NCI-H2196 treated with DMSO at 0.1 percent for 48 hours (cell line): ENCODE measurements around the gene CYB5B.
"Not testable (repeated sequence)": the region's sequence is repeated elsewhere in the genome, so short reads cannot be mapped to it uniquely, and the experiment has no call there.

Experiments
- DNase-seq: peaks from one replicate; lab custom pipeline; 2025; ENCODE audit not compliant: unreplicated experiment; lab: John Stamatoyannopoulos, UW

CYB5B gene

GRCh38 chr16:69408475-69408874, 15.9 kb upstream of the CYB5B start:
- DNase-seq = no peak

- DNase-seq = no peak
Measured at GRCh38 chr16:69410219-69410990, 14.0 kb upstream of the CYB5B start.

- DNase-seq = no peak
Measured at GRCh38 chr16:69411064-69411985, 13.1 kb upstream of the CYB5B start.

DNA sequence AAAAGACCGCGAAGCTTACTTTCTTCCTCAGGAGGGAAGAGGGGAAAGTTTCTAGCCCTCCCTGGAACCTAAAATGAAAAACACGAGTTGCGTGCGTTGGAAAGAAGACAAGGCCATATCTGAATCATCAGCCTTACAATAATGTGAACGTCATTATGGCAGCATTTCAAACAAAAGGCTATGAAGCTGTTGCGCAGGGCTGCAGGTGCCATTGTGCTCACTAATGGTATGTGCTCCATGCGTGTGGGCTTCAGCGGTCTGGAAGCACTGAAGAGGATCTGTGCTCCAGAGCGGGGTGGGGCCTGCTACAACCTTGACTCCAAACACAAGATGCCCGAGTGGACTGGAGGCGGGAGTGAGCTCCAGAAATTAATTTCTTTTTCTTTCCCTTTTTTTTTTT, 12.1 kb upstream of the CYB5B start:
- DNase-seq = no peak

GRCh38 chr16:69413045-69413664, 11.3 kb upstream of the CYB5B start:
- no peak for DNase-seq

- no peak for DNase-seq
Measured at GRCh38 chr16:69417520-69418199, 6.8 kb upstream of the CYB5B start.

DNA sequence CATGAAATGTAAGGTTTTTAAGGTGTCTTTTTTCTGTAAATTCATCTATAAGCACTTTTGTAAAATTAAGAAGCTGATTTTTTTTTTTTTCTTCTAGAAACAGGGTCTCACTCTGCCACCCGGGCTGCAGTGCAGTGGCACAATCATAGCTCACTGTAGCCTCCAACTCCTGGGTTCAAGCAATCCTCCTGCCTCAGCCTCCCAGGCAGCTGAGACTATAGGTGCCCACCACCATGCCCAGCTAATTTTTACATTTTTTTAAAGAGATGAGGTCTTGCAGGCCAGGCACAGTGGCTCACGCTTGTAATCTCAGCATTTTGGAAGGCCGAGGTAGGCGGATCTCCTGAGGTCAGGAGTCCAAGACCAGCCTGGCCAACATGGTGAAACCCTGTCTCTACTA, 4.5 kb upstream of the CYB5B start:
- no peak for DNase-seq

DNA sequence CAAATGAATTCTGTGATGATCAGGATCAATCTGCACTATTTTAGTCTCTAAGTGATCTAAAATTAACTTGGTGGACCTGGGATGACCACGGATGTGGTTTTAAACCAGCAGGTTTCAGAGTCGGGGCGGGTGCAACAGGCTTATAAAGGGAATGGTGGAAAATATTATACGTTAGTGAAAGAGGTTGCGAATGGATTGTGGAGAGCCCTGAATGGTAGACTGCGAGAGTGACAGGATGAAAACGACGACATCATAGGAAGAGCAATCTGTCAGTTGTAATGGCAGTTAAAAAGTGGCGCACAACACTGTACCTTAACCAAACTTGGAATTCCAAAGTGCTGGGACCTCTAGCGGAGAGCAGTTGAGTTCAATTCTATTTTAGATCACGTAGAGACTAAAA, 1.2 kb upstream of the CYB5B start:
- DNase-seq = no peak

GRCh38 chr16:69424935-69425784, 741 bp downstream of the CYB5B start:
- no peak for DNase-seq

DNA sequence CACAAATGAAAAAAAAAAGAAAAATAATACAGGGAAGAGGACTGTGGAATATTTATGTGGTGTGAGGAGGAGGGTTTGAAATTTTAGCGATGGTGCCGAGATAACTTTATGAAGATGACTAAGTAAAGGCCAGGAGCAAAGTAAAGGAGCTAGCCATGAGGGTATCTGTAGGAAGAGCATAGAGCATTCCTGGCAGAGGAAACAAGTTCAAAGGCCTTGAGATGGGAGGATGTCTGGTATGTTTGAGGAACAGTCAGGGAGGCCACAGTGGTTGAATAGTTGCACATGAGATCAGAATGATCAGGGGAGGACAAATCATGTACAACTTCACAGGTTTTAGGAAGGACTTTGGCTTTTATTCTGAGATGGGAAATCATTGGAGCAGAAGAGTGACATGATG, 4.2 kb downstream of the CYB5B start:
- no peak for DNase-seq

GRCh38 chr16:69429058-69429640, 4.7 kb downstream of the CYB5B start:
- DNase-seq = not testable (repeated sequence)

- DNase-seq = no peak
Measured at GRCh38 chr16:69431948-69432468, 7.6 kb downstream of the CYB5B start.

- no peak for DNase-seq
Measured at GRCh38 chr16:69434066-69434465, 9.6 kb downstream of the CYB5B start.

GRCh38 chr16:69435977-69436820, 11.8 kb downstream of the CYB5B start:
- no peak for DNase-seq

GRCh38 chr16:69436896-69437295, 12.5 kb downstream of the CYB5B start:
- DNase-seq = no peak

DNA sequence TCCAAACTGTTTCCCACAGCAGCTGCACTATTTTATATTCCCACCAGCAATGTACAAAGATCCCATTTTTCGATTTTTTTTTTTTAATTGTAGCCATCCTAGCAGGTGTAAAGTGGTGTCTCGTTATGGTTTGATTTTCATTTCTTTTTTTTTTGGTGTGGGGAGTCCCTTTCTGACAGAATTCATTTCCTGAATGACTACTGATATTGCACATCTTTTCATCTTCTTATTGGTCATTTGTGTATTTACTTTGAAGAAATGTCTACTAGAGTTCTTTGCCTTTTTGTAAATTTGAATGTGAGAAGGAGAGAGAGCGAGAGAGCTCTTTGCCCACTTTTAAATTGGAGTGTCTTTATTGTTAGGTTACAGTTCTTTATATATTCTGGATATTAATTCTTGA, 14.0 kb downstream of the CYB5B start:
- no peak for DNase-seq

GRCh38 chr16:69440250-69440649, 15.8 kb downstream of the CYB5B start:
- DNase-seq = no peak

- not testable (repeated sequence) for DNase-seq
Measured at GRCh38 chr16:69441030-69441429, 16.6 kb downstream of the CYB5B start.
